GM15510 (cell line): ENCODE data around the gene ACAP3.

Experiments
- POLR2A ChIP-seq: IDR thresholded peaks from 3 replicates; pipeline ENCODE4 v1.6.1; 2011; ENCODE audit warnings: borderline replicate concordance; ENCODE audit not compliant: insufficient read length; ENCODE audit errors: extremely low read depth

The ACAP3 gene

DNA sequence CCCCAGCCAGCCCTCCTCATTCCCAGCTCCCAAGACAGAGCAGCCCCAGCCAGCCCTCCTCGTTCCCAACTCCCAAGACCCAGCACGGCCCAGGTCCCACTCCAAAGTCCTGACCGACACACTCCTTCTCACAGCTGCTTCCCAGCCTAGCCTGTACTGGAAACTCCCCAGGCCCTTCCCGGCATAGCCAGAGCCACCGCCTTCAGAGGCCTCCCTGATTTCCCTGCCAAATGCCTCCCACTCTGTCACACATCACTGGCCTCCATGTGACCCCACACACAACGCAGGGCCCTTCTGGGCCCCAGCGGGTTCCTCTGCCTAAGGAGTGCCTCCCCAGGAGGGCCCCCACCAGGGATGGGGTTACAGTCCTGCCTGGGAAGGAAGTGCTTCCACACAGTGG lies 36.9 kb downstream of the ACAP3 start:
- TF ChIP-seq POLR2A = no peak

DNA sequence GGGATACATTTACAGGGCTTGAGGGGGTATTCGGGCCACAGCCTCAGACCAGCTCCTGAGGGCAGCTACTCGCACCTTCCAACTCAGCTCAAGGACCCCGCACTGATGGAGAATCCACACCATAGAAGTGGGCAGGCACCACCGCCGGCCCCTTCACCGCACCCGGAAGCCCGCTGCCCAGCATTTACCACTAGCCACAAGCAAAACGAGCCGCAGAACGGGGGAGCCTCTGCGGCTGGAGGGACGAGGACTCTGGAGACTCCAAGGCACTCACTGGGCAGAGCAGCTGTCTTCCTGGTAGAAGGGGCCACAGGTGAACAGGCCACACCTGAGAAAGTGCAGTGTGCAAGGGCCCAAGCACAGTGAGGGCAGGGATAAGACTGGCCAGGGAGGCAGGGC lies 39.4 kb downstream of the ACAP3 start:
- no peak for TF ChIP-seq POLR2A

DNA sequence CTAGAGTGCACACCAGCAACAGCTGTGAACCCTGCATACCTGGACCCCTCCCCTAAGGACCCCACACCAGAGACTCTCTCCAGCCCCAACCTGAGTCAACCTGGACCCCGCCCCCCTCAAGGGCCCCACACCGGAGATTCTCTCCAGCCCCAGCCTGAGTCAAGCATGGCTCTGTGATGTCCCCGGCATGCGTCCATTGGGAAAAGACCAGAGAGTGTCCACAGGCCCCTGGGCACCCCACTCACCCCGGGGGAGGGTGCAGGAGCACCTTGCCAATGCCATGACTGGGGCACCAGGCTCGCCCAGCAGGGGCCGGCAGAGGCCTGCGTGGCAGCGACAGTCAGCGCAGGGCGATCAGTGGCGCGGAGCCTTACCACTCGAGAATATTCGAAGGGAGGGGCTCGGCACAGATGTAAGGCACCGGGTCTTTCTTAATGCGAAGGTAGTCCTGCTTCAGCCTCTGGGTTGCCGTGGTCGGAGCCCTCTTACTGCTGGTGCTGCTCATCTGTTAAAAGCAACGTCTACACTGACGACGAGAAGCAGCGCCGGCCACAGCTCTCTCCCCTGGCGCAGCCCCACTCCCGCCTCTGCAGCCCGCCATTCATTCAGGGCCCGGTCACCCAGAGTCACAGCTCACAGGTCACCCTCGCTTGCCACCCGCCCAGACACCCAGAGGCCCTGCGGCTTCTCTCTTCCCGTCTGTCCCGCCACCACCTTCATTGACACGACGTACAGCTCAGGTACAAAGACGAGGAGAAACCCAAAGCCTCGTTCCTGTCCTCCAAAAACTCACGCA lies 40.0 kb downstream of the ACAP3 start:
- no peak for TF ChIP-seq POLR2A

GRCh38 chr1:1264868-1265272 lies 42.9 kb downstream of the ACAP3 start:
- TF ChIP-seq POLR2A = no peak

GRCh38 chr1:1264026-1264425 lies 43.7 kb downstream of the ACAP3 start:
- TF ChIP-seq POLR2A = no peak

- no peak for TF ChIP-seq POLR2A
These were observed 45.0 kb downstream of the ACAP3 start for GRCh38 chr1:1262758-1263157.

DNA sequence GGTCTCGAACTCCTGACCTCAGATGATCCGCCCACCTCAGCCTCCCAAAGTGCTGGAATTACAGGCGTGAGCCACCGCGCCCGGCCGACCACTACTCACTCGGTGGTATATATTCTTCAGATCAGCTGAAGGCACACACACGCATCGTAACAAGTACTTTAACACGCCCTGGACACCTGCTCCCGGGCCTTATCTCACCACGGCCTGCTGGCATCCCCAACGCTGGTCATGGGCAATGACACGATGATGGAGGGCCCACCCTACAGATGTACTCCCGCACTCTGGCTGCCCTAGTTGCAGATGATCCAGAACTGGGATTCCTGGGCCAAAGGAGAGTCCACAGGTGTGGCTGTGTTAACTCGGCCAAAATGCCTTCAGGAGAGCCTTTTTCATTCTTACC lies 45.7 kb downstream of the ACAP3 start:
- no peak for TF ChIP-seq POLR2A

- no peak for TF ChIP-seq POLR2A
These were observed 46.7 kb downstream of the ACAP3 start for GRCh38 chr1:1260843-1261560.

GRCh38 chr1:1259951-1260600 lies 47.7 kb downstream of the ACAP3 start:
- no peak for TF ChIP-seq POLR2A

GRCh38 chr1:1259540-1259939 lies 48.2 kb downstream of the ACAP3 start:
- TF ChIP-seq POLR2A = no peak

DNA sequence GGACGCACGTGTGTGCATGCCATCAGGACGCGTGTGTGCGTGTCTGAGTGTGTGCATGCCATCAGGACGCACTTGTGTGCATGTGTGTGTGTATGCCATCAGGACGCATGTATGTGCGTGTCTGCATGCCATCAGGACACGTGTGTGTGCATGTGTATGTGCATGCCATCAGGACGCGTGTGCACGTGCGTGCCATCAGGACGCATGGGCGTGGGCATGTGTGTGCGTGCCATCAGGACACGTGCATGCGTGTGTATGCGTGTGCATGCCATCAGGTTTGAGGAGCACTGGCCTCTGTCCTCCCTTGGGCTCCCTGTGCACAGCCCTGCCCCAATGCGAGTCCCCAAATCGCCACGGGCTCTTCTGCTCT lies 48.6 kb downstream of the ACAP3 start:
- no peak for TF ChIP-seq POLR2A

DNA sequence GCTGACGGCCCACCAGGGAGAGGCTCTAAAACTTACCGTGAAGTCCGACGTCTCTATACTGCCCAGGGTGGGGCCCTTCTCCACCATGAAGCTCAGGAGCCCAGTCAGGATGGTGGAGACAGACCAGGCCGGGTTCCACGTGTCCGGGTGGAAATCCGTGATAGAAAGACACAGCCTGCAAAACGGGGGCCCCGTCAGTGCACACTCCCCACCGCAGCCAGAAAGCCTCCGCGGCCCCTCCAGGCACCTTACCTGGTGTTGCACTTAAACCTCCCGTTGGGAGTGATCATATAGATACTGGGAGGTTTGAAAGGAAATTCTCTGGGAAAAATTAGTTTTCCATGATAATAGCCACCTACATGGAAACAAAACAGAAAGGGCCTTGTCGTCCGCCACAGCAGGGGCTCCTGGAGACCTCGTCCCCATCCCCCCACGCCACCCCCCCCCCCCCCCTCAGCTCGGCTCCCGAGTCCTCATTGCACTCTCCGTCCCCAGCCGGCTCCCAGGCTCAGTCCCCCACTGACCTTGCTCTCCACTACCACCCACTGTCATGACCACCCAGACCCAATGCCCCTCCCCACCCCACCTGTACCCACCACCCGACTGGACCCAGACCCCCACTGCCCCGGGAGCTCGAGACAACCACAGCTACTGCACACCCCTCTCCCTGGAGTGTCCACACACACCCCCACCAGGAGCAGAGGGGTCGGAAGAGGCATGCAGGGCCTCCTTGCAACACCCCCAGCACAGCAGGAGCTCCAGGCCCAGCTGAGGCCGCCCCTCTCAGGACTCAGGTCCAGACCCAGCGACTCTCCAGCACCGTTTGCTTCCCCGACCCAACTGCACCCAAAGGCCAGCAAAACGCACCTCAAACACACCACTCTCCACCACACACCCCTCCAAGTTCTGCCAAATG lies 50.5 kb downstream of the ACAP3 start:
- TF ChIP-seq POLR2A = no peak

- TF ChIP-seq POLR2A = no peak
These were observed 52.1 kb downstream of the ACAP3 start for GRCh38 chr1:1255611-1256010.

DNA sequence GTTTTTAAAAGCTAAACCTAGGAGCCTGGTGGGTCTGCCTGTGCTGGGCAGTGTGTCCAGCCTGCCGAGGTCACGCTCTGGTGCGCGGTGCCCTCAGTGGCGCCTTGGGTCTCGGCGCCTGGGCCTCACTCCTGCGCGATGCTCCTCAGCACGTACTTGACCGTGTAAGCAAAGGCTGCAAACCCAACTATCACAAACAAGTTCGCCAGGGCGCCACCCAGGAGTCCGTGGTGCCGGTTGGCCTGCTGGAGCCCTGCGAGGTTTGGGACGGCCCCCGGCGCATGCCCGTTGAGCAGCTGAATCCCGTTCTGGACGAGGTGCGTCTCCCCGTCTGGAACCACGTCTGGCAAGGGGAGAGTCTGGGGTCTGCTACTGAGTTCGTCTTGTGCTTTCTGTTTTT lies 52.7 kb downstream of the ACAP3 start:
- no peak for TF ChIP-seq POLR2A

DNA sequence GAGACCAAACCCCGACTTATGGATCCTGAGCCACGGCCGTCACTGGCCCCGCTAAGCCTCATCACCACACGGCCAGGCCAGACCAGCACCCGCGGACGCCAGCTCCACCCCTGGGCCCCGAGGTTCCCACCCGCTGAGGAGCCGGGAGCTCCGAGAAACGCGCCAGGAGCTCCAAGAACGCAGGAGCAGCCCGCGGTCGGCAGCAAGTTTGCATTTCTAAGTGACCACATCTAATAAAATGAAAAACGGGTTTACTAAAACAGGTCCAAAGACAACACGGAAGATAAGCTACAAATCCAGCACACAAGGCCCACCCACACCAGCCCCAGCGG lies 53.1 kb downstream of the ACAP3 start:
- no peak for TF ChIP-seq POLR2A
